Liver (tissue), 3 donors: Measurements from ENCODE around the gene FBXL13.
"Not testable (repeated sequence)": the region's sequence is repeated elsewhere in the genome, so short reads cannot be mapped to it uniquely, and the experiment has no call there.

ENCODE experiments used
- FOXA2 ChIP-seq: IDR thresholded peaks from 2 replicates; pipeline ENCODE4 v1.6.1; 2016; ENCODE audit warnings: antibody characterized with exemption
- HNF4A ChIP-seq, 2 donors: conservative IDR thresholded peaks; 2 replicates each; pipeline ENCODE4 v1.6.1; 2016; ENCODE audit warnings: antibody characterized with exemption in 2 of 2, mild to moderate bottlenecking in 2 of 2
- TF ChIP-seq, protein P1 (sequence below): fragments of 150-350 bp; IDR thresholded peaks from 2 replicates; pipeline ENCODE4 v1.5.1; 2017; ENCODE audit warnings: improper control_type of control experiment, low read depth, low read length; ENCODE audit not compliant: missing input control
- TF ChIP-seq, protein P2 (sequence below): IDR thresholded peaks from 2 replicates; pipeline ENCODE4 v1.6.1; 2016; ENCODE audit warnings: antibody characterized with exemption
- donor health status: healthy.
- donor health status: healthy.

DNA sequence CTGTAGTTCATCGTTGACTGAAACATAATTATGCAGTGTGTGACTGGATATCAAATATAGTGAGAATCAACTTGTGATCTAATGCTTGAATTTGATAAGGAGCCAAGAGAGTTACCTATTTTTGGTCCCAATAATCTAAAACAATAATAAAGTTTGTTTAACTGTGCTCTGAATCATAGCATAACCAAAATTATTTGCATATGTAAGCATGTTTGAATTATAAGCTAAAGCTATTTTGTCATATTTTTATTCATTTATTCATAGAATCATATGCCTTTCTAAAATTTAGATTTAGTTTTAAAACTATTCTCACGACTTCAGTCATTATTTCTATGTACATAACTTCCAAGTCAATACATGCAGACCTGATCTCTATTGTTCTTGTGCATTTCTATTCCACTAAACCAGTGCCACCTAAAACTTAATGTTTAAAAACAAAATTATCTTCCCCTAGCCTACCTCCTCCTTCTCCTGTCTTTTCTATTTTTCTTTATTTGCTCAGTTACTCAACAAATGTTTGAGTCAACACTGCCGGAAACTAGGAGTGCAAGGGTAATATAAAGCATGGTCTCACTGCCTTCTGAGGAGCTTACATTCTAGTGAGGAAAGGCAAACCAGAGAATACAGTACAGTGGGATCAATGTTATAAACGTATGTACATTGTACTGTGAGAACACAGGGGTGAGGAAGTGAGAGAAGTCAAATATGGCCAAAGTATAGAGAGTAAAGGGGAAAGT is 284.1 kb downstream of the FBXL13 start:
- TF ChIP-seq, protein P1, sequence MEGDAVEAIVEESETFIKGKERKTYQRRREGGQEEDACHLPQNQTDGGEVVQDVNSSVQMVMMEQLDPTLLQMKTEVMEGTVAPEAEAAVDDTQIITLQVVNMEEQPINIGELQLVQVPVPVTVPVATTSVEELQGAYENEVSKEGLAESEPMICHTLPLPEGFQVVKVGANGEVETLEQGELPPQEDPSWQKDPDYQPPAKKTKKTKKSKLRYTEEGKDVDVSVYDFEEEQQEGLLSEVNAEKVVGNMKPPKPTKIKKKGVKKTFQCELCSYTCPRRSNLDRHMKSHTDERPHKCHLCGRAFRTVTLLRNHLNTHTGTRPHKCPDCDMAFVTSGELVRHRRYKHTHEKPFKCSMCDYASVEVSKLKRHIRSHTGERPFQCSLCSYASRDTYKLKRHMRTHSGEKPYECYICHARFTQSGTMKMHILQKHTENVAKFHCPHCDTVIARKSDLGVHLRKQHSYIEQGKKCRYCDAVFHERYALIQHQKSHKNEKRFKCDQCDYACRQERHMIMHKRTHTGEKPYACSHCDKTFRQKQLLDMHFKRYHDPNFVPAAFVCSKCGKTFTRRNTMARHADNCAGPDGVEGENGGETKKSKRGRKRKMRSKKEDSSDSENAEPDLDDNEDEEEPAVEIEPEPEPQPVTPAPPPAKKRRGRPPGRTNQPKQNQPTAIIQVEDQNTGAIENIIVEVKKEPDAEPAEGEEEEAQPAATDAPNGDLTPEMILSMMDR, result not testable (repeated sequence)
- not testable (repeated sequence) for TF ChIP-seq HNF4A (conservative IDR thresholded peaks at IDR 0.05); FOXA2
- TF ChIP-seq, protein P2, sequence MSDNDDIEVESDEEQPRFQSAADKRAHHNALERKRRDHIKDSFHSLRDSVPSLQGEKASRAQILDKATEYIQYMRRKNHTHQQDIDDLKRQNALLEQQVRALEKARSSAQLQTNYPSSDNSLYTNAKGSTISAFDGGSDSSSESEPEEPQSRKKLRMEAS, result not testable (repeated sequence)
